Erythroblast (primary cell): ENCODE measurements around the gene GAS6.
"Not testable (repeated sequence)": the region's sequence is repeated elsewhere in the genome, so short reads cannot be mapped to it uniquely, and the experiment has no call there.

ENCODE experiments used
- DNase-seq, 2 experiments: peaks; one replicate each; lab custom pipeline; 2025; lab: John Stamatoyannopoulos, UW
- GATA1 ChIP-seq: IDR thresholded peaks from 2 replicates; pipeline ENCODE4 v1.6.1; 2011; ENCODE audit warnings: low read depth, mild to moderate bottlenecking, control low read depth, low read length, moderate library complexity
- POLR2A ChIP-seq: IDR thresholded peaks from 2 replicates; pipeline ENCODE4 v1.6.1; 2011; ENCODE audit warnings: mild to moderate bottlenecking, low read length

Gene GAS6

DNA sequence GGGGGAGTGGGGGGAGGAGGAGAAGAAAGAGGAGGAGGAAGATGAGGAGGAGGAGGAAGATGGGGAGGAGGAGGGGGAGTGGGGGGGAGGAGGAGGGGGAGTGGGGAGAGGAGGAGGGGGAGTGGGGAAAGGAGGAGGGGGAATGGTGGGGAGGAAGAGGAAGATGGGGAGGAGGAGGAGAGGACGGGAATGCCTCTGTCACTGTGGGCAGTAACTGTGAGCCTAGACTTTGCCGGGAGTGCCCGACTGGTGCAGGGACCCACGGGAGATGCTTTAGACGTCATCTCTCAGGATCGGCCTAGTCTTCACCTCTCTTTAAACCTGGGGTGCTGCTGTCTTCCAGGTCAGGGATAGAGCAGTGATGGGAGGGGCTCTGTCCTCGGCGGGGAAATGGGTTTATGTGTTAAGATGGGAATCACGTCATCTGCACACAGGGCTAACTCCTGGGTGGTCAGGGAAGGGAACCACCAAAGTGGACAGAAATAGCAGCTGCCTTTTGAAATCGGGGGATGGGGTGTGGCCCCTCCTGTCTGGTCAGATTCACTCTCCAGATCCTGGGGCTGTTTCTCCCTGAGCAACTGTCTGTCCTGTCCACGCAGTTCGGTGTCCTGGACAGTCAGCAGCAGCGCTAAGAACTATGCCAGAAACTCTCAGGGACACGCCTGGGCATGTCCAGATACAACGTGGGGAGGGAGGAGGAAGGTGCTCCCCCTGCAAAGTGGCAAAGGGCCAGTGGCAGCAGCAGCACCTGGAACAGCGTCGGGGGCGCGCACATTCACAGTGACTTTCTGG, 26.9 kb downstream of the GAS6 start:
- DNase-seq, result peak; percentile 26 to 62
- TF ChIP-seq GATA1 (no peak), POLR2A (no peak)

DNA sequence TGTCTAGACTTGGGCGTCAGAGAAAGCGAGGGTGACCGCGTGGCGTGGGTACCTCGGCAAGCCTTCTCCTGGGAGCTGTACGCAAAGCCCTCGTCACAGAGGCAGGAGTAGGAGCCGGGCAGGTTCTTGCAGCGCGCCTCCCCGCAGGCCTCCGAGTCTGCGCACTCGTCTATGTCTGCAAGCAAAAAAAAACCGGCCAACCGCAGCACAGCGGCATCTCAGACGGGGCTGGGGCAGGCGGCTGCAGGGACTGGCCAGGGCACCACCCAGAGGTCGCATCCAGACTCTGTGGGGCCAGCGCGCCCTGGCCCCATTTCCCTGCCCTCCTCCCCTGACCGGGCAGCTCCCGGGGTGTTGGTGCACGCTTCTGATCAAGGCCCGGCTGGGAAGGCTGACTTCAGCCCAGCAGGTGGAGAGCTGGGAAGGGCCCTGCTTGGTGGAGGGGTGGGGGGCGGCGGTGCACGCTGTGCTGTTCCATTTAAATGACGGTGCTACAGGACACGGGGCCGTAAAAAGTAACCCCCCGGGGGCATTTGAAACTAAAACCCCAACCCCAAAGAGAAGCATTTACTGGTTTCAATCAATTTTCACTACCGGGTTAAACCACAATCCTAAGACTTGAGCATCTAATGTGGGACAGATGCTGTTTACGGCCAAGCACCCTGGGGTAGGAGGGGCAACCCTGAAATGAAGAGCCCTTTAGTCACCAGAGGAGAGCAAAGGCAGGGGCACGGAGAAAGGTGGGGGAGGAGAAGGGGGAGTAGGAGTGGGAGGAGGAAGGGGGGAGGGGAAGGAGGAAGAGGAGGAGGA, 28.2 kb downstream of the GAS6 start:
- no peak for DNase-seq
- TF ChIP-seq POLR2A, result no peak
- TF ChIP-seq GATA1, result no peak

DNA sequence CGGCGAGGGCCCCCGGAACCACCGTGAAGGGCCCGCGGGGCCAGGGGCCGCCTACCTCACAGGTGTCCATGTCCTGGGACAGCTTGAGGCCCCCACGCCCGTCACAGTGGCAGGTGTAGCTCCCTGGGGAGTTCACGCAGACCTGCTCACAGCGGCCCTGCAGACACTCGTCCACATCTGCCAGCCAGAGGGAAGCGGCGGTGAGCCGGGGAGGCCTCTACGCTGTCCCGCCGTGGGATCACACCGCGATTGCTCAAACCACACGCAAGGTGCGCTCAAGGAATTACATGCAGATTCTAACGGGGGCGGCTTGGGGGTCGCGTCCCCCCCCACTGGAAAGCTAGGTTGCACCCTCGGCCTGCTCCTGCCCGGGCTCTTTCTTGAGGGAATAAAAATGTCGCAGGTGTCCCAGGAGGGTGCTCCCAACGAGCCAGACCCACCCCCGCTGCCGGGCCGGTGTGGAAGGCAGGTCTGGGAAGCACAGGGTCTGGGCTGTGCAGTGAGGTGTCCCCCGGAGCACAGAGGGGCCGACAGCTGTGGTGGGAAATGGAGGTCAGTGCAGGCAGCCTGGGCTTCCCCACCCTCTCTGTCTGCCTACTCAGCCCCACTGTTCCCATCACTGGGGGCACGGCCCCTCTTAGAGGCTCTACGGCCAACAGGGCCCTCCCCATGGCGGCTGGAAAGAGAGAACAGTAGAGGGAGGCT, 29.2 kb downstream of the GAS6 start:
- TF ChIP-seq GATA1 (no peak), POLR2A (no peak)
- no peak for DNase-seq

DNA sequence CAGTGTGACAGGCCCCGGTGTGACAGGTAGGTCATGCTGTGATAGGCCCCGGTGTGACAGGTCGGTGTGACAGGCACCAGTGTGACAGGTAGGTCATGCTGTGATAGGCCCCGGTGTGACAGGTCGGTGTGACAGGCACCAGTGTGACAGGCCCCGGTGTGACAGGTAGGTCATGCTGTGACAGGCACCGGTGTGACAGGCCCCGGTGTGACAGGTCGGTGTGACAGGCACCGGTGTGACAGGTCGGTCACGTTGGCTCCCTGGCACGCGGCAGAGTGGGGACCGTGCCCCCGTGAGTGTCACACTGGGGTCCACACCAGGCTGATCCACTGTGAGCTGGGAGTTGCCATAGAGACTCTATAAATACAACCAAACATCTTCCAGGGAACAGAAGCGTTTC, 29.9 kb downstream of the GAS6 start:
- DNase-seq, result not testable (repeated sequence)

DNA sequence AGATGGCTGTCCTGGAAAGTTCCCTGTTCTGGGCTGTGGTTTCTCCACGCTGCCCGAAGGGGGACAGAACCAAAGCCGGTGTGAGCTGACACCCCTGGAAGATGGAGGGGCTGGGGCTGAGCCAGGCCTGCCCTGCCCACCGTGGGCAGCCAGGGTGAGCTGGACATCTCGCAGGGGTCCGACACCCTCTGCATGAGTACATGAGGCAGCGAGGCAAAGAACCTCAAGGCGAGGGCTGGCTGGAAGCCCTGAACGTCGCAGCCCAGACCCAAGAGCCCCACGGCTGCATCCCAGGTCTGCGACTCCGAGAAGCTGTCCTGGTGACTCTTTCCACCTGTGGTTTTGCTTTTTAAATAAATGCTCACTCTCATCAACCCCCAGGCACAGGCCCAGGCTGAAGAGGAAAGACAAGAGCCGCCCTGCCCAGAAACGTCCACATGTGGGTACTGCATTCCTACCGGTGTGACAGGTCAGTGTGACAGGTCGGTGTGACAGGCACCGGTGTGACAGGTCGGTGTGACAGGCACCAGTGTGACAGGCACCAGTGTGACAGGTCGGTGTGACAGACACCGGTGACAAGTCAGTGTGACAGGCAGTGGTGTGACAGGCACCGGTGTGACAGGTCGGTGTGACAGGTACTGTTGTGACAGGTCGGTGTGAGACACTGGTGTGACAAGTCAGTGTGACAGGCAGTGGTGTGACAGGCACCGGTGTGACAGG, 30.6 kb downstream of the GAS6 start:
- DNase-seq, result no peak
- TF ChIP-seq GATA1 (no peak), POLR2A (no peak)

DNA sequence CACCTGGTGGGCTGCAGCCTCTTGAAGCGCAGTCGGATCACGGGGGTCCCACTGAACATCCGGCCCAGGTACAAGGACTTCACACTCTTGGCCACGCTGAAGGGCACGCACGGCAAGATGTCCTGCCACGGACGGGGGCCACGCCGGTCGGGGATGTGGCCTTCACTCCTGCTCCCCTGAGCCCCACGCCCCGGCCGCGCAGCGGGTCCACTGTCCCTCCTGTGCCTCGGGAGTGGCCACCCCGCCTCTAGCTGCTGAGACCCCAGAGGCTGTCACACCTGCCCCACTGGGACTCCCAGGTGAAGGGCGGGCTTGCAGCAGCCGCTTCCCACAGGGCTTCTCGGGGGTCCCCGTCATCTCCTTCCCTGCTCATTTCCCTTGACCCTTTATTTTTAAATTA, 31.2 kb downstream of the GAS6 start:
- DNase-seq, result no peak
- TF ChIP-seq GATA1, result no peak
- TF ChIP-seq POLR2A, result no peak

DNA sequence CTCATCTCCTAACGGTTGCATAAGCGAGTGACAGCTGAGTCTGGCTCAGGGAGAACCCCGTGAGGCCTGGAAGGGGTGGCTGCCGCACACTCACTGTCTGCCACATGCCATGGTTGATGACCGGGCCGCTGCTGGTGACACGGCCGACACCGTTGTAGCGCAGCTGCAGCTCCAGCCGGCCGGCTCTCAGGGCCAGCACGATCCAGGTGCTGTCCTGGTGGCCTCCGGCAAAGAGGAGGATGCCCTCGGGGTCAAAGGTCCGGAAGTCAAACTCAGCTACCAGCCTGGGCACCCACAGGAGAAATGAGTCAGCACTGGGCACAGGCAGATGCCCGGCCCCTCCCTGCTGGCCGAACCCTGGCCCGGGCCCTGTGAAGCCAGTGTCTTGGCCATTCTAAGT, 31.7 kb downstream of the GAS6 start:
- TF ChIP-seq POLR2A (no peak), GATA1 (no peak)
- no peak for DNase-seq

DNA sequence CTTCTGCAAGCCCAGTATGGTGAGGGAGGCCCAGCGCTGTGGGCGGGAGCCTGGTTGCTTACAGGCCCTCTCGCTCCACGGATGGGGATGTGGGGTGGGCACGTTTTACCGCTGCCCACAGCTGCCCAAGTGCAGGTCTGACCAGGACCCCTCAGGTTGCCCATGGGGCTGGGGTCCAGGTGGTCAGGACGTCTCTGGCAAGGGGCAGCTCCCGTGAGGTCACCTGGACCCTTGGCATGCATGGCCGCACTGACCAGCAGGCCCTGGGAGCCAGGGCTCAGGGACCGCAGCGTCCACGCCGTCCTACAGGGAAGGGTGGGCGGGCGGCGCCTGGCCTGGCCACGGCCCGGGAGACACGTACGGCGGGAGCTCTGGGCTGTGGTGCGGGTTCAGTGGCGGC, 32.8 kb downstream of the GAS6 start:
- DNase-seq, result no peak
- TF ChIP-seq GATA1 (no peak), POLR2A (no peak)

DNA sequence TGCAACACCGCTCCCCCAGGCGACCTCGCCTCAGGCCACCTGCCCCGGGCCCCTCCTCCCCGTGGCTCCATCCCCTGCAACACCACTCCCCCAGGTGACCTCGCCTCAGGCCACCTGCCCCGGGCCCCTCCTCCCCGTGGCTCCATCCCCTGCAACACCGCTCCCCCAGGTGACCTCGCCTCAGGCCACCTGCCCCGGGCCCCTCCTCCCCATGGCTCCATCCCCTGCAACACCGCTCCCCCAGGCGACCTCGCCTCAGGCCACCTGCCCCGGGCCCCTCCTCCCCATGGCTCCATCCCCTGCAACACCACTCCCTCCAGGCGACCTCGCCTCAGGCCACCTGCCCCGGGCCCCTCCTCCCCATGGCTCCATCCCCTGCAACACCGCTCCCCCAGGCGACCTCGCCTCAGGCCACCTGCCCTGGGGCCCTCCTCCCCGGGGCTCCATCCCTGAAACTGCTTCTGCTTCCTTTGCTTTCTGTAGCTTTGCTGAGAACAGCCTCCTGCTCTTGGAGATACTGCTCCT, 33.4 kb downstream of the GAS6 start:
- not testable (repeated sequence) for DNase-seq

DNA sequence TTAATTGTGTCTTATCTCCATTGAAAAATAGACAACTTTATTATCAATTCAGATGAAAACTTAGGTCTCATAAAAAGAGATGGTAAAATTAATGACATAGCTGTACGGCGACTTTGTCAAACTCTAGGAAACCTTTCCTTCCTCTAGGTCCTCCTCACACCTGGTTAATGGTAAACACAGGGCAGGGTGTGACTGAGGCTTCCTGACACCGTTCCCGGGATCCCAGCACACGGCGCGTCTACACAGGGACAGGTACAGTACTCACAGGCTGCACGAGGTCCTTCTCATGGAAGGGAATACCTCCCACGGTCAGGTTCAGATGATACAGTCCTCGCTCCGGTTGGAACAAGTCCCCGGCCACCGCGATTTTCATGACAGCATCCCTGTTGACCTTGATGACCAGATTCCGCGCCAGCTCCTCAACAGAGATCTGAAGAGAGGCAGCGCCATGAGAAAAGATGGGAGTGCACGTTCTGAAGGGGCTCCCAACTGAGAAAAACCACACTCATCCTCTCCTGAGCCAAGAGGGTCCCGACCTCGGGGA, 35.5 kb downstream of the GAS6 start:
- TF ChIP-seq GATA1 (no peak), POLR2A (no peak)
- no peak for DNase-seq

DNA sequence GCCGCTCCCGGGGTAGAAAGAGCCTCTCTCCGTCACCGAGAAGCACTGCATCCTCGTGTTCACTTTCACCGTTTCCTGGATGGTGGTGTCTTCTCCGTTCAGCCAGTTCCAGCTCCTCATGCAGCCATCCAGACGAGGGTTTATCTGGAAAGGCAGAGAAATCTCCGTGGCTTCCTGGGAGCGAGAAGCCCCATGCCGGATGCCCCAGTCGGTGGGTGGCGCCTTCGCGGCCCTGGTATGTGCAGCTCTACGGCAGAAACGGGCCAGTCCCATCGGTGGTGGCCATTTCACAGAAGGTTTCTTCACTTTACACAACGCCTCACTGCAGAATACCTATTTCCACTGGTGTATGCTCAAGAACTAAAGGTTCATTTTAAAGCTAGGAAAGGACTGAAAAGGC, 36.9 kb downstream of the GAS6 start:
- TF ChIP-seq GATA1 (no peak), POLR2A (no peak)
- DNase-seq, result no peak

DNA sequence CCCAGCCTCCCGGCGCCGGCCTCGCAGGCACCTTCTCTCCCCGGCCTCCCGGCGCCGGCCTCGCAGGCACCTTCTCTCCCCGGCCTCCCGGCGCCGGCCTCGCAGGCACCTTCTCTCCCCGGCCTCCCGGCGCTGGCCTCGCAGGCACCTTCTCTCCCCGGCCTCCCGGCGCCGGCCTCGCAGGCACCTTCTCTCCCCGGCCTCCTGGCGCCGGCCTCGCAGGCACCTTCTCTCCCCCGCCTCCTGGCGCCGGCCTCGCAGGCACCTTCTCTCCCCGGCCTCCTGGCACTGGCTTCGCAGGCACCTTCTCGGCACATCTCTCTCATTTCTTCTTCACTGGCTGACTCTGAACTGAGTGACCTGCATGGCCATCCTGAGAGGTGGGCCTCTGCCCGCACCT, 37.4 kb downstream of the GAS6 start:
- DNase-seq, result not testable (repeated sequence)

DNA sequence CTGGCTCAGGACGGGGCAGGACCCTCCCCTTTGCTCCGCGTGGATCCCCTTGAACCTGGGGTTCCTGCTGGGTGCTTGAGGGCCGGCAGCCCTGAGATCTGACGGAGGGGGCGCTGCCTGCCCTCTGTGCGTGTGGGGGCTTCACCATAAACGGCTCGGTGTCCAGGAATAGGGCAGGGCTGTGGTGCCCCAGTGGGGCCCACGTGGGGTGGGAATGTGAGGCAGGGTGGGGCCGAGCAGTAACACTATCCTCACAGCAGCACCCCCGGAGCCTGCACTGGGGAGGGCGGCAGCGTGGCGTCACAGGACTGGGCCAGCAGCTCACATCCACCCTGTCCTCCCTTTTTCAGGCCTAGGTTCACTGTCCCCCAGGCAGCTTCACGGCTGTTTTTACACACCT, 38.0 kb downstream of the GAS6 start:
- TF ChIP-seq POLR2A (no peak), GATA1 (no peak)
- no peak for DNase-seq
